WTC11 (cell line): Measurements from ENCODE around the gene DNM3.

ENCODE experiments used
- ETV6 ChIP-seq: sonication (generic); formaldehyde crosslinking; IDR thresholded peaks from 2 replicates; pipeline ENCODE4 v1.8.1; 2022; ENCODE audit warnings: mild to moderate bottlenecking, missing genetic modification reagents
- SMAD4 ChIP-seq: sonication (generic); formaldehyde crosslinking; IDR thresholded peaks from 2 replicates; pipeline ENCODE4 v1.8.0; 2022; ENCODE audit warnings: mild to moderate bottlenecking, missing genetic modification reagents
- TEAD4 ChIP-seq: sonication (generic); formaldehyde crosslinking; IDR thresholded peaks from 2 replicates; pipeline ENCODE4 v1.8.0; 2022; ENCODE audit warnings: mild to moderate bottlenecking, missing genetic modification reagents
- ZNF416 ChIP-seq: fragments of 250-450 bp; sonication (Bioruptor Pico); IDR thresholded peaks from 2 replicates; pipeline ENCODE4 v1.9.0; 2021; ENCODE audit warnings: mild to moderate bottlenecking, inconsistent platforms
- TF ChIP-seq, protein P1 (sequence below): fragments of 200-600 bp; IDR thresholded peaks from 2 replicates; pipeline ENCODE4 v1.8.0; 2022; ENCODE audit warnings: antibody characterized with exemption

DNA sequence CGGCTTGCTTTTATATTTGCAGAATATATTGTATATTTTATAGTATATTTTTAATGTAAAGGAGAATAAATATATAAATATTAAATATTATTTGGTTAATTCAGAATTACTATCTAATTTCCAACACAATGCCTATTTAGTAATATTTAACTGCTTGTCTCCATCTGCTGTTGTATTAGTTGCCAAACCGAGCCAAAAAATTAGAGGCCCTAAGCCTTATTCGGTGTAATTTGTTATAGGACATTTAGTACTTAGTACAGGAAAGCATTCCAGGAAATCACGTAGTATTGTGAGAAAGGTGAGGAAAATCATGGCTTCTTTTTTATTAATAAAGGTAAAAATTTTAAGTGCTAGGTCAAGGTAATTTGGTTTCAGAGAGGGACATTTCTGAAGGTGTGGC lies 93.8 kb downstream of the DNM3 start:
- TF ChIP-seq, protein P1, sequence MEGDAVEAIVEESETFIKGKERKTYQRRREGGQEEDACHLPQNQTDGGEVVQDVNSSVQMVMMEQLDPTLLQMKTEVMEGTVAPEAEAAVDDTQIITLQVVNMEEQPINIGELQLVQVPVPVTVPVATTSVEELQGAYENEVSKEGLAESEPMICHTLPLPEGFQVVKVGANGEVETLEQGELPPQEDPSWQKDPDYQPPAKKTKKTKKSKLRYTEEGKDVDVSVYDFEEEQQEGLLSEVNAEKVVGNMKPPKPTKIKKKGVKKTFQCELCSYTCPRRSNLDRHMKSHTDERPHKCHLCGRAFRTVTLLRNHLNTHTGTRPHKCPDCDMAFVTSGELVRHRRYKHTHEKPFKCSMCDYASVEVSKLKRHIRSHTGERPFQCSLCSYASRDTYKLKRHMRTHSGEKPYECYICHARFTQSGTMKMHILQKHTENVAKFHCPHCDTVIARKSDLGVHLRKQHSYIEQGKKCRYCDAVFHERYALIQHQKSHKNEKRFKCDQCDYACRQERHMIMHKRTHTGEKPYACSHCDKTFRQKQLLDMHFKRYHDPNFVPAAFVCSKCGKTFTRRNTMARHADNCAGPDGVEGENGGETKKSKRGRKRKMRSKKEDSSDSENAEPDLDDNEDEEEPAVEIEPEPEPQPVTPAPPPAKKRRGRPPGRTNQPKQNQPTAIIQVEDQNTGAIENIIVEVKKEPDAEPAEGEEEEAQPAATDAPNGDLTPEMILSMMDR = no peak
- TF ChIP-seq TEAD4 (CRISPR knock-in tag) = no peak
- no peak for TF ChIP-seq ETV6 (CRISPR knock-in tag)
- TF ChIP-seq ZNF416 (CRISPR knock-in tag) = no peak
- TF ChIP-seq SMAD4 (CRISPR knock-in tag) = no peak
